ENCODE data around the gene CFAP74. TPM values are rescaled to one million over a fixed set of nuclear protein-coding genes. Genes with fewer than 3 reads are reported as not detected.

The CFAP74 gene
- total and polyA plus RNA-seq, 2 of the 13 experiments (the other 11 are each of a cell fraction or from before 2014, with no cell fraction given): 0.27 to 0.62 TPM

DNA sequence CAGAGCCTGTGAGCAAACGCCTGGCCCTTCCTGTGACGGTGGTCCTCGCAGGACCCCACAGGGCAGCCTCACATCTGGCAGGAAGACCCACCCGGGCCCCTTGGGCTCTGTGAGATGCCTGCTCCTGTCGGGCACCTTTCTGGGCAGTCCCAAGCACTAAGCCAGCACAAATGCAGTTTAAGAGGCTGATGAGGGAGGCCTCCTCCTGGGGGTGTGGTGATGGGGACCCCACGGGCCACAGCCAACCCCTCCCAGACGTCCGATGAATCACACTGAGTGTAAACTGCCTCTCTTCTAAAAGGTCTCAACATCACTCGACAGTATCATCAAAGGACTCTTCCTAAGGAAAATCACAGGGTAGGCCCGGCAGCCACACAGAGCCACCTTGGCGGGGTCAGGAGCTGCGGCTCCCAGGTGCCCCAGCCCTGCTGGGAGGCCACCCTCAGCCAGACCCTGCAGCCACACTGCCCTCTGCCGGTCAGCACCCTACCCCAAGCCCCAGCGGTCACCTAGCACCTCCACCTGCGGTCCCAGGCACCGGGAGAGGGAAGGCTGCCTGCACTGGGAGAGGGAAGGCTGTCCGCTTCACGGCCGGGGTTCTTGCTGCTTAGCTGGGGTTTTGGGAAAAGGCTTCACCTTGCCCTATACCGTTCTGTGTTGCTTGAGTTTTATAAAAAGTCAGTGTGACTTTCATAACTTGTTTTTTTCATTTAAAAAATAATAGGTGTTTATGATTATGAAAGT, 42.8 kb upstream of the CFAP74 start (continued):
- TF ChIP-seq, protein P1, sequence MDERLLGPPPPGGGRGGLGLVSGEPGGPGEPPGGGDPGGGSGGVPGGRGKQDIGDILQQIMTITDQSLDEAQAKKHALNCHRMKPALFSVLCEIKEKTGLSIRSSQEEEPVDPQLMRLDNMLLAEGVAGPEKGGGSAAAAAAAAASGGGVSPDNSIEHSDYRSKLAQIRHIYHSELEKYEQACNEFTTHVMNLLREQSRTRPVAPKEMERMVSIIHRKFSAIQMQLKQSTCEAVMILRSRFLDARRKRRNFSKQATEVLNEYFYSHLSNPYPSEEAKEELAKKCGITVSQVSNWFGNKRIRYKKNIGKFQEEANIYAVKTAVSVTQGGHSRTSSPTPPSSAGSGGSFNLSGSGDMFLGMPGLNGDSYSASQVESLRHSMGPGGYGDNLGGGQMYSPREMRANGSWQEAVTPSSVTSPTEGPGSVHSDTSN (CRISPR knock-in tag; IDR thresholded peaks at IDR 0.05): no peak
- TF ChIP-seq CEBPB (IDR thresholded peaks at IDR 0.05; ENCODE audit: borderline replicate concordance, low read depth, low read length) (no peak), SIN3B (IDR thresholded peaks at IDR 0.05; ENCODE audit: low read length) (no peak), ZBTB8A (CRISPR knock-in tag; IDR thresholded peaks at IDR 0.05; ENCODE audit: borderline replicate concordance, low read depth) (no peak), ZNF274 (CRISPR knock-in tag; IDR thresholded peaks at IDR 0.05) (no peak), TMF1 (CRISPR knock-in tag; IDR thresholded peaks at IDR 0.05; ENCODE audit: low read depth) (no peak), ATM (IDR thresholded peaks at IDR 0.05; ENCODE audit: borderline replicate concordance) (no peak), SAFB2 (CRISPR knock-in tag; IDR thresholded peaks at IDR 0.05; ENCODE audit: borderline replicate concordance, low read depth) (no peak), ZNF644 (CRISPR knock-in tag; IDR thresholded peaks at IDR 0.05; ENCODE audit: low read depth) (0 out of 2 replicates have a peak, but pooled peaks have one; percentile 25), SMARCE1 (IDR thresholded peaks at IDR 0.05; ENCODE audit: borderline replicate concordance) (no peak), MEF2D (CRISPR knock-in tag; IDR thresholded peaks at IDR 0.05) (peak; percentile 21; the same call in 1 of the 2 replicates)
- TF ChIP-seq, protein P2, sequence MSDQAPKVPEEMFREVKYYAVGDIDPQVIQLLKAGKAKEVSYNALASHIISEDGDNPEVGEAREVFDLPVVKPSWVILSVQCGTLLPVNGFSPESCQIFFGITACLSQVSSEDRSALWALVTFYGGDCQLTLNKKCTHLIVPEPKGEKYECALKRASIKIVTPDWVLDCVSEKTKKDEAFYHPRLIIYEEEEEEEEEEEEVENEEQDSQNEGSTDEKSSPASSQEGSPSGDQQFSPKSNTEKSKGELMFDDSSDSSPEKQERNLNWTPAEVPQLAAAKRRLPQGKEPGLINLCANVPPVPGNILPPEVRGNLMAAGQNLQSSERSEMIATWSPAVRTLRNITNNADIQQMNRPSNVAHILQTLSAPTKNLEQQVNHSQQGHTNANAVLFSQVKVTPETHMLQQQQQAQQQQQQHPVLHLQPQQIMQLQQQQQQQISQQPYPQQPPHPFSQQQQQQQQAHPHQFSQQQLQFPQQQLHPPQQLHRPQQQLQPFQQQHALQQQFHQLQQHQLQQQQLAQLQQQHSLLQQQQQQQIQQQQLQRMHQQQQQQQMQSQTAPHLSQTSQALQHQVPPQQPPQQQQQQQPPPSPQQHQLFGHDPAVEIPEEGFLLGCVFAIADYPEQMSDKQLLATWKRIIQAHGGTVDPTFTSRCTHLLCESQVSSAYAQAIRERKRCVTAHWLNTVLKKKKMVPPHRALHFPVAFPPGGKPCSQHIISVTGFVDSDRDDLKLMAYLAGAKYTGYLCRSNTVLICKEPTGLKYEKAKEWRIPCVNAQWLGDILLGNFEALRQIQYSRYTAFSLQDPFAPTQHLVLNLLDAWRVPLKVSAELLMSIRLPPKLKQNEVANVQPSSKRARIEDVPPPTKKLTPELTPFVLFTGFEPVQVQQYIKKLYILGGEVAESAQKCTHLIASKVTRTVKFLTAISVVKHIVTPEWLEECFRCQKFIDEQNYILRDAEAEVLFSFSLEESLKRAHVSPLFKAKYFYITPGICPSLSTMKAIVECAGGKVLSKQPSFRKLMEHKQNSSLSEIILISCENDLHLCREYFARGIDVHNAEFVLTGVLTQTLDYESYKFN (CRISPR knock-in tag; conservative IDR thresholded peaks at IDR 0.05): no peak
- TF ChIP-seq, protein P3, sequence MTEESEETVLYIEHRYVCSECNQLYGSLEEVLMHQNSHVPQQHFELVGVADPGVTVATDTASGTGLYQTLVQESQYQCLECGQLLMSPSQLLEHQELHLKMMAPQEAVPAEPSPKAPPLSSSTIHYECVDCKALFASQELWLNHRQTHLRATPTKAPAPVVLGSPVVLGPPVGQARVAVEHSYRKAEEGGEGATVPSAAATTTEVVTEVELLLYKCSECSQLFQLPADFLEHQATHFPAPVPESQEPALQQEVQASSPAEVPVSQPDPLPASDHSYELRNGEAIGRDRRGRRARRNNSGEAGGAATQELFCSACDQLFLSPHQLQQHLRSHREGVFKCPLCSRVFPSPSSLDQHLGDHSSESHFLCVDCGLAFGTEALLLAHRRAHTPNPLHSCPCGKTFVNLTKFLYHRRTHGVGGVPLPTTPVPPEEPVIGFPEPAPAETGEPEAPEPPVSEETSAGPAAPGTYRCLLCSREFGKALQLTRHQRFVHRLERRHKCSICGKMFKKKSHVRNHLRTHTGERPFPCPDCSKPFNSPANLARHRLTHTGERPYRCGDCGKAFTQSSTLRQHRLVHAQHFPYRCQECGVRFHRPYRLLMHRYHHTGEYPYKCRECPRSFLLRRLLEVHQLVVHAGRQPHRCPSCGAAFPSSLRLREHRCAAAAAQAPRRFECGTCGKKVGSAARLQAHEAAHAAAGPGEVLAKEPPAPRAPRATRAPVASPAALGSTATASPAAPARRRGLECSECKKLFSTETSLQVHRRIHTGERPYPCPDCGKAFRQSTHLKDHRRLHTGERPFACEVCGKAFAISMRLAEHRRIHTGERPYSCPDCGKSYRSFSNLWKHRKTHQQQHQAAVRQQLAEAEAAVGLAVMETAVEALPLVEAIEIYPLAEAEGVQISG (CRISPR knock-in tag; IDR thresholded peaks at IDR 0.05): 0 out of 2 replicates have a peak, but pooled peaks have one; percentile 52
- TF ChIP-seq, protein P4, sequence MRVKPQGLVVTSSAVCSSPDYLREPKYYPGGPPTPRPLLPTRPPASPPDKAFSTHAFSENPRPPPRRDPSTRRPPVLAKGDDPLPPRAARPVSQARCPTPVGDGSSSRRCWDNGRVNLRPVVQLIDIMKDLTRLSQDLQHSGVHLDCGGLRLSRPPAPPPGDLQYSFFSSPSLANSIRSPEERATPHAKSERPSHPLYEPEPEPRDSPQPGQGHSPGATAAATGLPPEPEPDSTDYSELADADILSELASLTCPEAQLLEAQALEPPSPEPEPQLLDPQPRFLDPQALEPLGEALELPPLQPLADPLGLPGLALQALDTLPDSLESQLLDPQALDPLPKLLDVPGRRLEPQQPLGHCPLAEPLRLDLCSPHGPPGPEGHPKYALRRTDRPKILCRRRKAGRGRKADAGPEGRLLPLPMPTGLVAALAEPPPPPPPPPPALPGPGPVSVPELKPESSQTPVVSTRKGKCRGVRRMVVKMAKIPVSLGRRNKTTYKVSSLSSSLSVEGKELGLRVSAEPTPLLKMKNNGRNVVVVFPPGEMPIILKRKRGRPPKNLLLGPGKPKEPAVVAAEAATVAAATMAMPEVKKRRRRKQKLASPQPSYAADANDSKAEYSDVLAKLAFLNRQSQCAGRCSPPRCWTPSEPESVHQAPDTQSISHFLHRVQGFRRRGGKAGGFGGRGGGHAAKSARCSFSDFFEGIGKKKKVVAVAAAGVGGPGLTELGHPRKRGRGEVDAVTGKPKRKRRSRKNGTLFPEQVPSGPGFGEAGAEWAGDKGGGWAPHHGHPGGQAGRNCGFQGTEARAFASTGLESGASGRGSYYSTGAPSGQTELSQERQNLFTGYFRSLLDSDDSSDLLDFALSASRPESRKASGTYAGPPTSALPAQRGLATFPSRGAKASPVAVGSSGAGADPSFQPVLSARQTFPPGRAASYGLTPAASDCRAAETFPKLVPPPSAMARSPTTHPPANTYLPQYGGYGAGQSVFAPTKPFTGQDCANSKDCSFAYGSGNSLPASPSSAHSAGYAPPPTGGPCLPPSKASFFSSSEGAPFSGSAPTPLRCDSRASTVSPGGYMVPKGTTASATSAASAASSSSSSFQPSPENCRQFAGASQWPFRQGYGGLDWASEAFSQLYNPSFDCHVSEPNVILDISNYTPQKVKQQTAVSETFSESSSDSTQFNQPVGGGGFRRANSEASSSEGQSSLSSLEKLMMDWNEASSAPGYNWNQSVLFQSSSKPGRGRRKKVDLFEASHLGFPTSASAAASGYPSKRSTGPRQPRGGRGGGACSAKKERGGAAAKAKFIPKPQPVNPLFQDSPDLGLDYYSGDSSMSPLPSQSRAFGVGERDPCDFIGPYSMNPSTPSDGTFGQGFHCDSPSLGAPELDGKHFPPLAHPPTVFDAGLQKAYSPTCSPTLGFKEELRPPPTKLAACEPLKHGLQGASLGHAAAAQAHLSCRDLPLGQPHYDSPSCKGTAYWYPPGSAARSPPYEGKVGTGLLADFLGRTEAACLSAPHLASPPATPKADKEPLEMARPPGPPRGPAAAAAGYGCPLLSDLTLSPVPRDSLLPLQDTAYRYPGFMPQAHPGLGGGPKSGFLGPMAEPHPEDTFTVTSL (CRISPR knock-in tag; IDR thresholded peaks at IDR 0.05; ENCODE audit: borderline replicate concordance): no peak
- TF ChIP-seq, protein P5, sequence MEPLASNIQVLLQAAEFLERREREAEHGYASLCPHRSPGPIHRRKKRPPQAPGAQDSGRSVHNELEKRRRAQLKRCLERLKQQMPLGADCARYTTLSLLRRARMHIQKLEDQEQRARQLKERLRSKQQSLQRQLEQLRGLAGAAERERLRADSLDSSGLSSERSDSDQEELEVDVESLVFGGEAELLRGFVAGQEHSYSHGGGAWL (CRISPR knock-in tag; IDR thresholded peaks at IDR 0.05): no peak; the same call in 1 of the 2 replicates

Data from HepG2 (cell line).